ENCODE results near the gene RPH3AL. TPM values are rescaled to one million over a fixed set of nuclear protein-coding genes. Genes with fewer than 3 reads are reported as not detected.

Gene RPH3AL
- total and polyA plus RNA-seq, 12 donors, result 3.6 to 11.1 (median 6.0) TPM

GRCh38 chr17:326010-326621, 26.5 kb downstream of the RPH3AL start:
- 80 to 84% methylated on average over 21 of the region's 21 CpGs for WGBS, 2 donors
- Histone ChIP-seq H3K4me1 (peaks cover 0 to 18% (median 6%) of the 10 kb centered on the region in 9 donors), H3K36me3 (peaks cover 0 to 9% (median 0%) of the 10 kb centered on the region in 9 donors), H3K9me3 (no peaks in the 10 kb centered on the region), H3K4me3 (no peak overlapping the region), H3K27me3 (peaks cover 0 to 19% (median 4%) of the 10 kb centered on the region in 7 donors), H3K27ac (no peak overlapping the region)
- no peak for TF ChIP-seq CTCF (IDR thresholded peaks at IDR 0.05)
- no peak for ATAC-seq
- DNase-seq, result no peak
- intact Hi-C loops (cut with DNase I), result no loop called here

- Histone ChIP-seq H3K4me3 (no peak overlapping the region), H3K9me3 (no peaks in the 10 kb centered on the region), H3K4me1 (peaks cover 0 to 14% (median 3%) of the 10 kb centered on the region in 9 donors), H3K27ac (no peak overlapping the region), H3K36me3 (peaks cover 0 to 9% (median 0%) of the 10 kb centered on the region in 9 donors), H3K27me3 (peaks cover 0 to 25% (median 8%) of the 10 kb centered on the region in 7 donors)
- DNase-seq (no peak), ATAC-seq (no peak)
- 92 to 93% methylated on average over 13 of the region's 13 CpGs for WGBS, 2 donors
- intact Hi-C loops (cut with DNase I), result no loop called here
- TF ChIP-seq CTCF (IDR thresholded peaks at IDR 0.05), result no peak
These were observed 27.2 kb downstream of the RPH3AL start for GRCh38 chr17:325270-326009.

- DNase-seq (no peak), ATAC-seq (no peak)
- H3K27me3 ChIP-seq, result peaks cover 0 to 22% (median 8%) of the 10 kb centered on the region in 7 donors
- no peak overlapping the region for H3K27ac ChIP-seq
- H3K36me3 ChIP-seq, result peaks cover 0 to 16% (median 0%) of the 10 kb centered on the region in 9 donors
- peaks cover 0 to 9% (median 0%) of the 10 kb centered on the region in 9 donors for H3K4me1 ChIP-seq
- H3K4me3 ChIP-seq, result no peak overlapping the region
- WGBS, 2 donors, result 91 to 92% methylated on average over 39 of the region's 39 CpGs
- intact Hi-C loops (cut with DNase I), result no loop called here
- H3K9me3 ChIP-seq, result no peaks in the 10 kb centered on the region
- TF ChIP-seq CTCF (IDR thresholded peaks at IDR 0.05), result no peak
These were observed 28.7 kb downstream of the RPH3AL start for GRCh38 chr17:323721-324571.

- Histone ChIP-seq H3K4me1 (peaks cover 0 to 9% (median 0%) of the 10 kb centered on the region in 9 donors), H3K9me3 (no peaks in the 10 kb centered on the region), H3K27me3 (peaks cover 0 to 22% (median 8%) of the 10 kb centered on the region in 7 donors), H3K36me3 (peaks cover 0 to 23% (median 0%) of the 10 kb centered on the region in 9 donors), H3K4me3 (no peak overlapping the region), H3K27ac (no peak overlapping the region)
- no peak for DNase-seq
- intact Hi-C loops (cut with DNase I), result no loop called here
- WGBS, 2 donors, result 82 to 86% methylated on average over 8 of the region's 8 CpGs
- no peak for TF ChIP-seq CTCF (IDR thresholded peaks at IDR 0.05)
- no peak for ATAC-seq
These were observed 29.4 kb downstream of the RPH3AL start for GRCh38 chr17:323181-323580.

Data from heart right ventricle (tissue), 16 donors.